H1 (cell line): ENCODE measurements around the gene BRD1. TPM values are rescaled to one million over a fixed set of nuclear protein-coding genes. Genes with fewer than 3 reads are reported as not detected.
A peak's percentile ranks its signal among the peaks of the same experiment; 100 is the strongest.

Source experiments
- BCL11A ChIP-seq, 2 experiments: IDR thresholded peaks; one replicate each; pipeline ENCODE4 v1.6.1; 2011; ENCODE audit warnings: low read depth in 2 of 2, low read length in 2 of 2, mild to moderate bottlenecking in 2 of 2
- polyA plus RNA-seq, 7 experiments: library from polyadenylated mRNA; depleted of rRNA in 3 of 7; stranded (reverse) in 5 of 7; unstranded in 2 of 7; fragments of >200 nt in 5 of 7; fragments of 200-250 nt in 2 of 7; gene quantifications; 1 replicate in 5 of 7; 2 replicates in 1 of 7; 4 replicates in 1 of 7; pipeline versions ENCODE4 v1.2.1 to v1.2.3, GENCODE V29; 2011 to 2013; ENCODE audit warnings: missing spikeins in 2 of 7, mixed read lengths in 2 of 7
- total RNA-seq: library from RNA; stranded (reverse); fragmentation: NEBNext Ultra II Directional; extraction: Animal tissue kit (Norgen Biotek cat#: 25700); gene quantifications from 2 replicates; pipeline ENCODE4 v1.2.1, GENCODE V29; 2021
- TF ChIP-seq, protein P1 (sequence below), 3 experiments: IDR thresholded peaks; 1 replicate in 2 of 3; 2 replicates in 1 of 3; pipeline versions ENCODE4 v1.5.1 to v1.6.1; 2011; ENCODE audit warnings: low read length in 3 of 3, mild to moderate bottlenecking in 3 of 3, inconsistent platforms in 2 of 3, low read depth in 1 of 3, moderate library complexity in 1 of 3; ENCODE audit not compliant: insufficient read depth in 1 of 3; ENCODE audit errors: control extremely low read depth in 1 of 3

The BRD1 gene
- total and polyA plus RNA-seq, 2 of the 8 experiments (the other 6 are each of a cell fraction or from before 2014, with no cell fraction given) = 6.8 to 34.0 TPM

DNA sequence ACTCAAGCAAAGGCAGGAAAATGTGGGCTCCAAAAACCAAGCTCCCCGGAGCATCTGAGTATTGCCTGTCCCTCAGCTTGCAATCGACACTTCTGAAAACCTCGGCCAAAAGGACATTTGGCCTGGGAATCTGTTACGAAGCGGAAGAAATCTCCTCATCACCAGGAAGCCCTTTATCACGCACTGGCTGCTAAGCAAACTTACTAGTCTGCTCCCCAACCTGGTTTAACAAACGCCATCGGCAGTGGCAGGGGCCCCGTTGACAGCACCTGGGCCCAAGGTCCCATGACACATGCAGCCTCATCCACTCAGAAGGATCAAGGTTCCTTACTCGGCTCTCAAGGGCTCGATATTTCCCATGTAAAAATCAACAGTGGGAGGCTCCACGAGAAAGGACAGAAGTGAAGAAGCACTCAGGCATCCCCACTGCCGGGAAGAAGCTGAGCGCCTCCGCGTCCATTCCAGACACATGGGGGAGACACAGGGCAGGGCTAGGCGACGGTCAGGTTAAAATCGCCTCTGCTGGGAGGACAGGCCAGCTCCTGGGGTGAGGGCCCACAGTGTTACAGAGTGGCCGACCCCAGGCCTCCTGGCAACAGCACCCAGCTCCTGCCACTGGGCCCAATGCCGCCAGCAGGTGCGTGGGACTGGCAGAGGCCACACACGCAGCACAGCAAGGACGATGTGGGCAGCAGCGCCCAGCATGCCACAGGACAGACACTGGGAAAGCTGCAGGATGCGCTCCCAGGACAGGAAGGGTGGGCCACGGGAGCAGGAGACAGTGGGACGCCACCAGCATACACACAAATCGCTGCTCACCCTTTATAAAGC is 27.1 kb downstream of the BRD1 start (continued):
- TF ChIP-seq, protein P1, sequence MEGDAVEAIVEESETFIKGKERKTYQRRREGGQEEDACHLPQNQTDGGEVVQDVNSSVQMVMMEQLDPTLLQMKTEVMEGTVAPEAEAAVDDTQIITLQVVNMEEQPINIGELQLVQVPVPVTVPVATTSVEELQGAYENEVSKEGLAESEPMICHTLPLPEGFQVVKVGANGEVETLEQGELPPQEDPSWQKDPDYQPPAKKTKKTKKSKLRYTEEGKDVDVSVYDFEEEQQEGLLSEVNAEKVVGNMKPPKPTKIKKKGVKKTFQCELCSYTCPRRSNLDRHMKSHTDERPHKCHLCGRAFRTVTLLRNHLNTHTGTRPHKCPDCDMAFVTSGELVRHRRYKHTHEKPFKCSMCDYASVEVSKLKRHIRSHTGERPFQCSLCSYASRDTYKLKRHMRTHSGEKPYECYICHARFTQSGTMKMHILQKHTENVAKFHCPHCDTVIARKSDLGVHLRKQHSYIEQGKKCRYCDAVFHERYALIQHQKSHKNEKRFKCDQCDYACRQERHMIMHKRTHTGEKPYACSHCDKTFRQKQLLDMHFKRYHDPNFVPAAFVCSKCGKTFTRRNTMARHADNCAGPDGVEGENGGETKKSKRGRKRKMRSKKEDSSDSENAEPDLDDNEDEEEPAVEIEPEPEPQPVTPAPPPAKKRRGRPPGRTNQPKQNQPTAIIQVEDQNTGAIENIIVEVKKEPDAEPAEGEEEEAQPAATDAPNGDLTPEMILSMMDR (IDR thresholded peaks at IDR 0.05; ENCODE audit: control extremely low read depth in 1 of 3, insufficient read depth in 1 of 3, low read depth in 1 of 3, low read length in 3 of 3) = peak in 1 of 3 experiments; percentile 19; a peak in 1 of 4 replicates
- no peak for TF ChIP-seq BCL11A (IDR thresholded peaks at IDR 0.05; ENCODE audit: low read depth in 2 of 2, low read length in 2 of 2)
